GM10248 (cell line): ENCODE data around the gene NOL4L.

Experiments used
- CTCF ChIA-PET: fragments of 300-600 bp; sonication (Branson Sonifier 250); formaldehyde crosslinking; extraction: SDS; loops from one replicate; lab custom pipeline; 2021; ENCODE audit warnings: antibody characterized with exemption; lab: Yijun Ruan, JAX
- POLR2A ChIA-PET: fragments of 350-650 bp; sonication (Branson Sonifier 250); formaldehyde crosslinking; extraction: SDS; loops from one replicate; lab custom pipeline; 2020; ENCODE audit warnings: antibody characterized with exemption; lab: Yijun Ruan, JAX
- DNase-seq: peaks from one replicate; pipeline ENCODE4 v3.0.0; 2012; ENCODE audit errors: extremely low spot score
- CTCF ChIP-seq: IDR thresholded peaks from 2 replicates; pipeline ENCODE4 v1.5.1; 2012; ENCODE audit warnings: mild to moderate bottlenecking, low read depth; ENCODE audit errors: extremely low read depth, missing control alignments, control extremely low read depth

The NOL4L gene

GRCh38 chr20:32628960-32629530 is 43.9 kb upstream of the NOL4L start:
- CTCF ChIA-PET, result interaction anchor here (1.3 to 2.0 kb wide), 2 partner anchors 10 to 24 kb away, joined by 6 to 8 read pairs; no protein-coding TSS in a partner anchor
- no peak for TF ChIP-seq CTCF
- POLR2A ChIA-PET, result no interaction called here
- no peak for DNase-seq

GRCh38 chr20:32626859-32627636 is 41.9 kb upstream of the NOL4L start:
- no peak for TF ChIP-seq CTCF
- DNase-seq, result no peak
- POLR2A ChIA-PET, result interaction anchor here (0.6 to 0.8 kb wide), 3 partner anchors 18 to 1106 kb away, joined by 4 to 6 read pairs (median 5); no protein-coding TSS in a partner anchor
- CTCF ChIA-PET, result interaction anchor here (0.8 to 4.0 kb wide), 10 partner anchors 8 to 151 kb away, joined by 3 to 20 read pairs (median 4); partner anchors contain the start of gene C20orf203

GRCh38 chr20:32626407-32626806 is 41.3 kb upstream of the NOL4L start:
- no peak for DNase-seq
- ChIA-PET CTCF (interaction anchor here (1.5 to 4.0 kb wide), 3 partner anchors 12 to 105 kb away, joined by 4 to 20 read pairs (median 5); no protein-coding TSS in a partner anchor), POLR2A (no interaction called here)
- no peak for TF ChIP-seq CTCF

GRCh38 chr20:32625996-32626395 is 40.9 kb upstream of the NOL4L start:
- POLR2A ChIA-PET, result no interaction called here
- DNase-seq, result no peak
- no peak for TF ChIP-seq CTCF
- CTCF ChIA-PET, result interaction anchor here (2.0 to 4.0 kb wide), 2 partner anchors 28 to 104 kb away, joined by 5 to 20 read pairs; no protein-coding TSS in a partner anchor

GRCh38 chr20:32624687-32625345 is 39.7 kb upstream of the NOL4L start:
- CTCF ChIA-PET, result interaction anchor here (4.0 kb wide), 1 partner anchor 103 kb away, joined by 20 read pairs; no protein-coding TSS in a partner anchor
- no peak for TF ChIP-seq CTCF
- POLR2A ChIA-PET, result no interaction called here
- no peak for DNase-seq

GRCh38 chr20:32623667-32624157 is 38.6 kb upstream of the NOL4L start:
- no peak for DNase-seq
- CTCF ChIA-PET, result no interaction called here
- POLR2A ChIA-PET, result no interaction called here
- TF ChIP-seq CTCF, result no peak
